Measurements from ENCODE around the gene MLX.

The MLX gene

DNA sequence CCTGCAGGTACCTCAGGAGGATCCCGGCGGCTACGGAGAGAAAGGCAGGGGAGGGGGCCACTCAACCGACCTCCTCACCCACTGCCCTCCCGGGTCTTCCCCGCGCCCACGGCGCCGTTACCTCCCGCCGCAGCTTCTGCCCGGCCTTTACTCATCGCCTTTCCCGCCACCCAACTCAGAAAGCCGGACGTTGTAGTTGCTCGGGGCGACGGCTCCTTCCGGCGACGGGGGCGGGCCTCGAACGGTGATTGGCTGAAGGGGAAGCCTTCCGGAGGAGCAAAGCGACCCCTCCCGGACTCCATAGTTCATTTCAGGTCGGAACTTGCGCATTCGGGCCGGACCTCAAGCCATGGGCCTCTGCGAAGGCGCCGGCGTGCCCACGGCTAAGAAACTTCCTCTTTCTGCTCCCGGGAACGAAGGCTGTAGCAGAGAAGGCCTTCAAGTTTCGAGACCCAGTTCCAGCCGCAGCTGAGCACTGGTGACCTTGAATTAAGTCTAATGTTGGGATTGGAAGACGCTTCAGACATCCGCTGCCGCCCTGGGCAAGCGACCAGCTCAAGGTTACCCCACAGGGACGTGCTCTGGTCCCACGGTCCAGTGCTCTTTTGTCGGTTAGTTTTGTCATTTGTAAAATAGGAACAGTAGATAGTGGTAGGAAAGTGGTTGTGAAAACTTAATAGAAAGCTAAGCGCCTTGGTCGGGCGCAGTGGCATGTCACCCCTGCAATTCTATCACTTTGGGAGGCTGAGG is 10.8 kb downstream of the MLX start, which contains the start of gene PSMC3IP:
Gene PSMC3IP (minus strand): TSS at position 198 of the 750 bp plus-strand sequence. CDS start 43 bp downstream, at position 155.
- Histone ChIP-seq H2AFZ (ENCODE audit: low read depth, low read length, severe bottlenecking) (peak within 1 kb of the TSS; percentile 5), H3K9me3 (ENCODE audit: insufficient read depth, low read length) (no peaks in the 10 kb centered on the region), H3F3A (ENCODE audit: insufficient read depth) (peaks cover 44% of the 10 kb centered on the region), H4K20me1 (ENCODE audit: low read depth, low read length) (no peaks in the 10 kb centered on the region), H3K4me2 (ENCODE audit: low read depth, low read length, poor library complexity, severe bottlenecking) (peak within 1 kb of the TSS; percentile 63), H3K36me3 (ENCODE audit: low read length) (peaks cover 7% of the 10 kb centered on the region; the same call in 1 of the 2 replicates), H3K4me3 (ENCODE audit: insufficient read depth, low read length, poor library complexity, severe bottlenecking) (peak within 1 kb of the TSS; percentile 71), H3K79me2 (ENCODE audit: insufficient read depth, low read length) (peaks cover 7% of the 10 kb centered on the region; the same call in 1 of the 2 replicates), H3K27ac (ENCODE audit: low read depth, low read length) (peak within 1 kb of the TSS; percentile 92), H3K9me2 (replicated peaks; ENCODE audit: insufficient read depth, low read length) (no peaks in the 10 kb centered on the region), H3K9ac (ENCODE audit: low read length) (peak within 1 kb of the TSS; percentile 76), H3K27me3 (ENCODE audit: low read length) (no peaks in the 10 kb centered on the region)
- TF ChIP-seq, protein P1, sequence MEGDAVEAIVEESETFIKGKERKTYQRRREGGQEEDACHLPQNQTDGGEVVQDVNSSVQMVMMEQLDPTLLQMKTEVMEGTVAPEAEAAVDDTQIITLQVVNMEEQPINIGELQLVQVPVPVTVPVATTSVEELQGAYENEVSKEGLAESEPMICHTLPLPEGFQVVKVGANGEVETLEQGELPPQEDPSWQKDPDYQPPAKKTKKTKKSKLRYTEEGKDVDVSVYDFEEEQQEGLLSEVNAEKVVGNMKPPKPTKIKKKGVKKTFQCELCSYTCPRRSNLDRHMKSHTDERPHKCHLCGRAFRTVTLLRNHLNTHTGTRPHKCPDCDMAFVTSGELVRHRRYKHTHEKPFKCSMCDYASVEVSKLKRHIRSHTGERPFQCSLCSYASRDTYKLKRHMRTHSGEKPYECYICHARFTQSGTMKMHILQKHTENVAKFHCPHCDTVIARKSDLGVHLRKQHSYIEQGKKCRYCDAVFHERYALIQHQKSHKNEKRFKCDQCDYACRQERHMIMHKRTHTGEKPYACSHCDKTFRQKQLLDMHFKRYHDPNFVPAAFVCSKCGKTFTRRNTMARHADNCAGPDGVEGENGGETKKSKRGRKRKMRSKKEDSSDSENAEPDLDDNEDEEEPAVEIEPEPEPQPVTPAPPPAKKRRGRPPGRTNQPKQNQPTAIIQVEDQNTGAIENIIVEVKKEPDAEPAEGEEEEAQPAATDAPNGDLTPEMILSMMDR (IDR thresholded peaks at IDR 0.05; ENCODE audit: insufficient read depth, low read length, poor library complexity, severe bottlenecking) = no peak
- no peak for TF ChIP-seq EZH2phosphoT487 (conservative IDR thresholded peaks at IDR 0.05; ENCODE audit: low read length)

DNA sequence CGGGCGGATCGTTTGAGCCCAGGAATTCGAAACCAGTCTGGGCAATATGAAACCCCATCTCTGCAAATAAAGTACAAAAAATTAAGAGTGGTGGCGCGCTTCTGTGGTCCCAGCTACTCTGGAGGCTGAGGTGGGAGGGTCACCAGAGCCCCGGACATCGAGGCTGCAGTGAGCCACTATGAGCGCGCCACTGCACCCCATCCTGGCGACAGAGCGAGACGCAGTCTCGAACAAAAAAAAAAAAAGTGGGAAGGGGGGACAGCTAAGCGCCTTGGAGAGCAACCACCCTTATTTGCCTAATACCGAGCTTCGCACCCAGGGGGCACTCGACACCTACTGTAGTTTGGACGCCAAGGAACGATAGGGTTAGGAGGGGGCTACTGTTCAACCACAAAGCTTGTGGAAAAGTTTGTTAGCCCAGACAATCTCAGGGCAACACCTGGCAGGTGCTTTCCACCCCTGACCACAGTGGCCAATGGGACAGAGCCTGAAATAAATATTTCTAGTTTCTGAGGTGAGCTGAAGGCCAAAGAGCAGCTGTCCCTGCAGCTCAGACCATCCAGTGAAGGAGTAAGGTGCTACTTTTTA is 11.5 kb downstream of the MLX start:
- Histone ChIP-seq H3K9ac (ENCODE audit: low read length) (peak overlapping the region; percentile 76), H3K79me2 (ENCODE audit: insufficient read depth, low read length) (peaks cover 7% of the 10 kb centered on the region; the same call in 1 of the 2 replicates), H2AFZ (ENCODE audit: low read depth, low read length, severe bottlenecking) (no peak overlapping the region), H3K4me2 (ENCODE audit: low read depth, low read length, poor library complexity, severe bottlenecking) (peak overlapping the region; percentile 63), H3K4me3 (ENCODE audit: insufficient read depth, low read length, poor library complexity, severe bottlenecking) (peak overlapping the region; percentile 71), H3F3A (ENCODE audit: insufficient read depth) (peaks cover 38% of the 10 kb centered on the region), H3K9me2 (replicated peaks; ENCODE audit: insufficient read depth, low read length) (no peaks in the 10 kb centered on the region), H4K20me1 (ENCODE audit: low read depth, low read length) (no peaks in the 10 kb centered on the region), H3K27ac (ENCODE audit: low read depth, low read length) (peak overlapping the region; percentile 92), H3K9me3 (ENCODE audit: insufficient read depth, low read length) (no peaks in the 10 kb centered on the region), H3K27me3 (ENCODE audit: low read length) (no peaks in the 10 kb centered on the region), H3K36me3 (ENCODE audit: low read length) (peaks cover 7% of the 10 kb centered on the region; the same call in 1 of the 2 replicates)
- TF ChIP-seq, protein P1 (IDR thresholded peaks at IDR 0.05; ENCODE audit: insufficient read depth, low read length, poor library complexity, severe bottlenecking) = peak; percentile 93
- TF ChIP-seq EZH2phosphoT487 (conservative IDR thresholded peaks at IDR 0.05; ENCODE audit: low read length) = no peak

DNA sequence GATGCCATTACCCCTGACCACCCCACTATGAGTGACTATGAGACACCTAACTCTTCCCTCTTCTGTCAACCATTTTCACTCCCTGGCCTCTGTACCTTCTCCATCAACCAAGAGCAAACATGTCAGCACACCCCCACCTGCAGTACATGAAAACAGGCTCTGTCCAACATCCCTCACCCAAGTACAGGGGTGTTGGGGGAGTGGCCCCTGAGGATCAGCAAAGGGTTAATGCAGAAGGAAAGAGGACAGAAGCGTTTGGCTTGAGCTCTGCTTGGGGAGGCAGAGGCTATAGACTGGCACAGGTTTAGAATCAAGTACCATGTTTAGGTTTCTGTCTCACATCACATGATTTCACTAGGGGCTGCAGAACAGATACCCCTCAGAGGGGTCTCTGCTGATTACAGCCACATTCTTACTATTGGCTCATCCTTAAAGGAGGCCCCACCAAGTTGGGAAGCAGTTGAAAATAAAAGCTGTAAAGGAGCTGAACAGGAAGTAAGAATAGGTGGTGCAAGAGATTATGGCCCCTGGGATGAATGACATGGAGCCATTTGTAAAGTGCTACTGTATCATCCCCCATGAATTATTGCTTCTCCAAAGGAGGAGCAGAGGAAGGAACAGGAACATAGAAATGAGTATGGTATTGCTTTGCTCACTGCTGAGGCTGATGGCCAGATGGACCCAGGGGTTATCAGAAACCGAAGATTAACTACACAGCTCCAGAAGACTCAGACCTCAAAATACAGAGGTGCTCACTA is 13.1 kb downstream of the MLX start:
- Histone ChIP-seq H3K79me2 (ENCODE audit: insufficient read depth, low read length) (peaks cover 7% of the 10 kb centered on the region; the same call in 1 of the 2 replicates), H2AFZ (ENCODE audit: low read depth, low read length, severe bottlenecking) (no peak overlapping the region), H3K27ac (ENCODE audit: low read depth, low read length) (peak overlapping the region; percentile 92), H4K20me1 (ENCODE audit: low read depth, low read length) (no peaks in the 10 kb centered on the region), H3K9ac (ENCODE audit: low read length) (peak overlapping the region; percentile 76; the same call in 1 of the 2 replicates), H3K27me3 (ENCODE audit: low read length) (no peaks in the 10 kb centered on the region), H3K36me3 (ENCODE audit: low read length) (peaks cover 5% of the 10 kb centered on the region; the same call in 1 of the 2 replicates), H3F3A (ENCODE audit: insufficient read depth) (peaks cover 34% of the 10 kb centered on the region), H3K9me2 (replicated peaks; ENCODE audit: insufficient read depth, low read length) (no peaks in the 10 kb centered on the region), H3K9me3 (ENCODE audit: insufficient read depth, low read length) (no peaks in the 10 kb centered on the region), H3K4me3 (ENCODE audit: insufficient read depth, low read length, poor library complexity, severe bottlenecking) (no peak overlapping the region), H3K4me2 (ENCODE audit: low read depth, low read length, poor library complexity, severe bottlenecking) (peak overlapping the region; percentile 63)
- TF ChIP-seq EZH2phosphoT487 (conservative IDR thresholded peaks at IDR 0.05; ENCODE audit: low read length) = no peak
- TF ChIP-seq, protein P1 (IDR thresholded peaks at IDR 0.05; ENCODE audit: insufficient read depth, low read length, poor library complexity, severe bottlenecking) = no peak

All from SU-DHL-6 (cell line).